ENCODE data around the gene GMDS. TPM values are rescaled to one million over a fixed set of nuclear protein-coding genes. Genes with fewer than 3 reads are reported as not detected.

GMDS gene
- total and polyA plus RNA-seq, 2 of the 8 experiments (the other 6 are each of a cell fraction or from before 2014, with no cell fraction given), result 16.8 to 50.0 TPM

DNA sequence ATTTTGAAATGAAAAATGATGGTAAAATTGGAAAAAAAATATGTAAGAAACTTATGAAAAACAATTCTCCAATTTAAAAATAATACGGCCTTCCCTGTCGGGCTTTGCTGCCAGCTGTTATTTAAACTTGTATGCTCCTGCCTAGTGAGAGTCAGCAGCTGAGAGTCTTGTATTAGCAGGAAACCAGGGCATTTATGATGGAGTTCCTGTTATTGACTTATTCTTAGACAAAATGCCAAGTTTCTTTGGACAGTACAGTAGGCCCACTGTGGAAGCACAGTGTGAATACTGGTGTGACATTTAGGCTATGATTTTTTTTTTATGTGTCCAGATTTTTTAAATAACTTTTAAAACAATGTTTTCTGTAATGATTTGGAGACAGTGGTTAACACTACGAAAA is 42.1 kb downstream of the GMDS start (continued):
- TF ChIP-seq HDAC2 (IDR thresholded peaks at IDR 0.05; ENCODE audit: borderline replicate concordance in 1 of 2, low read depth in 2 of 2, low read length in 2 of 2), result no peak
- TF ChIP-seq ZNF274 (IDR thresholded peaks at IDR 0.05; ENCODE audit: borderline replicate concordance, extremely low read depth, low read length), result no peak
- no peak for TF ChIP-seq PHF8 (conservative IDR thresholded peaks at IDR 0.05; ENCODE audit: low read depth, low read length)
- no peak for TF ChIP-seq BACH1 (IDR thresholded peaks at IDR 0.05; ENCODE audit: low read length)
- TF ChIP-seq KDM5A (IDR thresholded peaks at IDR 0.05; ENCODE audit: low read length), result no peak
- TF ChIP-seq SRF (IDR thresholded peaks at IDR 0.05; ENCODE audit: low read depth, low read length), result no peak
